C4-2B (cell line): Measurements from ENCODE around the gene ABCG1.

ENCODE experiments used
- ZFX ChIP-seq: fragments of 450-650 bp; IDR thresholded peaks from 2 replicates; pipeline ENCODE4 v1.6.1; 2017
- TF ChIP-seq, protein P1 (sequence below): fragments of 450-650 bp; conservative IDR thresholded peaks from 2 replicates; pipeline ENCODE4 v1.5.1; 2017; ENCODE audit warnings: mild to moderate bottlenecking

DNA sequence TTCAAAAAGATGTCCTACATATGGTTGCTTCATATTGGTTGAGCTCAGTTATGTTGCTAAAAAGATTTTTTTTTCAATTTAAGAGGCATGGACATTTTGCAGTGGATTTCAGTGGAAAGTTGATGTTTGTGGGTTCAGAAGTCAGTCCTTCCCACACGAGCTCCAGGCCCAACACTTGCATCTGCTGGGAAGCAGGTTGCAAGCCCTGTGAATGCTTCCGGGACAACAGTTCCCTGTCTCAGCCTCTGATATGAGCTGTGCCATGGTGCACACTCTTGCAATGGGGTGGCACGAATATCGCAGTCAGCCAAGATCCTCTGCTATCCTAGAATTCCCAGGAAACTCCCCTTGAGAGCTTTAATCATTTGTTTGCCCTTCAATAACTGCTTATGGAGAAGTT lies 30.3 kb upstream of the ABCG1 start:
- TF ChIP-seq, protein P1, sequence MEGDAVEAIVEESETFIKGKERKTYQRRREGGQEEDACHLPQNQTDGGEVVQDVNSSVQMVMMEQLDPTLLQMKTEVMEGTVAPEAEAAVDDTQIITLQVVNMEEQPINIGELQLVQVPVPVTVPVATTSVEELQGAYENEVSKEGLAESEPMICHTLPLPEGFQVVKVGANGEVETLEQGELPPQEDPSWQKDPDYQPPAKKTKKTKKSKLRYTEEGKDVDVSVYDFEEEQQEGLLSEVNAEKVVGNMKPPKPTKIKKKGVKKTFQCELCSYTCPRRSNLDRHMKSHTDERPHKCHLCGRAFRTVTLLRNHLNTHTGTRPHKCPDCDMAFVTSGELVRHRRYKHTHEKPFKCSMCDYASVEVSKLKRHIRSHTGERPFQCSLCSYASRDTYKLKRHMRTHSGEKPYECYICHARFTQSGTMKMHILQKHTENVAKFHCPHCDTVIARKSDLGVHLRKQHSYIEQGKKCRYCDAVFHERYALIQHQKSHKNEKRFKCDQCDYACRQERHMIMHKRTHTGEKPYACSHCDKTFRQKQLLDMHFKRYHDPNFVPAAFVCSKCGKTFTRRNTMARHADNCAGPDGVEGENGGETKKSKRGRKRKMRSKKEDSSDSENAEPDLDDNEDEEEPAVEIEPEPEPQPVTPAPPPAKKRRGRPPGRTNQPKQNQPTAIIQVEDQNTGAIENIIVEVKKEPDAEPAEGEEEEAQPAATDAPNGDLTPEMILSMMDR = no peak
- no peak for TF ChIP-seq ZFX
